ENCODE measurements around the gene CPEB3.
A peak's percentile ranks its signal among the peaks of the same experiment; 100 is the strongest.
"Not testable (repeated sequence)": the region's sequence is repeated elsewhere in the genome, so short reads cannot be mapped to it uniquely, and the experiment has no call there.

Gene CPEB3

DNA sequence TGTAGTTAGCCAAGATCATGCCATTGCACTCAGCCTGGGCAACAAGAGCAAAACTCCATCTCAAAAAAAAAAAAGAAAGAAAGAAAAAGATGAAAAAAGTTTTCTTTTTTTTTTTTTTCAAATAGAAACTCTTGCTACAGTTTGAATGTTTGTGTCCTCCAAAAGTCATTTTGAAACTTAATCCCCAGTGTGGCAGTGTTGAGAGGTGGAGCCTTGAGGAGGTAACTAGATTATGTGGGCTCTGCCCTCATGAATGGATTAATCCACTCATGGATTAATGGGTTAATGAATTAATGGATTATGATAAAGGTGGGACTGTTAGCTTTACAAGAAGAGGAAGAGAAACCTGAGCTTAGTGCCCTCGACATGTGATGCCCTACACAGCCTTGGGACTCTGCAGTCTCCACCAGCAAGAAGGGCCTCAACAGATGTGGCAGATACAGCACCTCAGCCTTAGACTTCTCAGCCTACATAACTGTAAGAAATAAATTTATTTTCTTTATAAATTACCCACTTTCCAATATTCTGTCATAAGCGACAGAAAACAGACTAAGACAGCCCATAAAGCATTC lies 25.1 kb downstream of the CPEB3 start:
- no peak for DNase-seq

- DNase-seq: no peak
Observed at GRCh38 chr10:92264249-92264648, 26.6 kb downstream of the CPEB3 start.

DNA sequence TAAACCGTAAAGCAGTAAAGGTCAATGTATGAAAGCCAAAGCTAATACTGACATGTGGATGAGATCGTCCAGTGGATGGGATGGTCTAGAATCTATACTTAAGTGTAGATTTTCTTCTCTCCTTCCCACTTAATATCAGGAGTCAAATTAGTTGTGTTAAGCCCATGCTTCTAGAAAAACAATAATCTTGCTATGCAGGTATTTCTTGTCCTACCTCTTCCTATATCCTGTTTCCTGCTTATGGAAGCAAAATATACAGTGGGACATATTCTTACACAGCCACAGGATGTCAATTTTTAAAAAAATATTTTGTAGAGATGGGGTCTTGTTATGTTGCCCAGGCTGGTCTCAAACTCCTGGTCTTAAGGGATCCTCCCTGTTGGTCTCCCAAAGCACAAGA lies 27.5 kb downstream of the CPEB3 start:
- DNase-seq: no peak

DNA sequence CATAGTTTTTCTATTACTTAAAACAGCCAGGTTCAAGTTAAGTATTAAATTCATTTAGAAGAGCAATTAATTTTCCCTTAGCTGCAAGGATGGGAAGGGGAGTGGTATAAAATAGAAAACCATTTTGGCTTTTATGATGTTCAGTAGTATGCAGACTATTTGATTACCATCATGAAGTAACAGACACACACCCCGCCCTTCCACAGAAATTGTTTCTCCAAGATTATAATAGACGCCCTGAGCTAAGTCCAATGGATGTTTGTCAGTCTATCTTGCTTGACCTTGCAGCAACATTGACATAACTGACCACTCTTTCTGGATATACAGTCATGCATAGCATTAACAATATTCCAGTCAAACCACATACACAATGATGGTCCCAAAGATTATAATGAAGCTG lies 42.3 kb downstream of the CPEB3 start:
- DNase-seq: peak; percentile 29

DNA sequence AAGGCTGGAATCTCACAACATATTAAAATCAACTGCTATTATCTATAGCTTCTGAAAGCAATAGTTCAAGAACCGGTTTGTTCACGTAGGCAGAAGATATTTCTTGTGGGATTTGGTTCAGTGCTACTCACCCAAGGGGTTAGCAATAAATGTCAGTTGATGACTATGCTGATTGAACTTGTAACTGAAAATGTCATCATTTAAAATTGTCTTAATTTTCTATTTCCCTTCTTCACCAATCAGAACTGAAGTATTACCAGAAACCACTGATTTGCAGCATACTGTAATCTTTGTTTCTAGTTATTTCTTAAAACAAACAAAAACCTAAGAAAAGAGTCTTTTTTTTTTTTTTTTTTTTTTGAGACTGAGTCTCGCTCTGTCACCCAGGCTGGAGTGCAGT lies 46.1 kb downstream of the CPEB3 start:
- DNase-seq: no peak

GRCh38 chr10:92242910-92243671 lies 47.8 kb downstream of the CPEB3 start:
- peak; percentile 63 for DNase-seq

DNA sequence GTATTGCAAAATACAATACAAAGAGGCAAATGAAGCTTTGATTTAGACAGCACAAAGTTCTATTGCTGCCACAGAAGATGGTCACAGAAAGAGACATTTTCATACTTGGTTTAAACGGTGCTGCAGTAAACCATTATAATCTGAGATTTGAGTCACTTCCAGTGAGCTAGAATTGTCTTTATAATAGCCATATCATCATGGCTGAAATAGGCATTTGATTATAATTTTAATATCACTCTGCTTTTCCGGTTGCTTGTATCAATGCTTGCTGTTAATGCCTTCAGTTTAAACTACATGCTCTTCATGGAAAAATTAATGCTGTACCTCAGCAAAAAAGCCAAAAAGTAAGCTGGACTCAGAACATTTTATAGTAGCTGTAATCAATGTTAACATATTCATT lies 48.5 kb downstream of the CPEB3 start:
- DNase-seq: no peak

- no peak for DNase-seq
Observed at GRCh38 chr10:92241501-92241900, 49.4 kb downstream of the CPEB3 start.

- DNase-seq: no peak
Observed at GRCh38 chr10:92241158-92241500, 49.7 kb downstream of the CPEB3 start.

DNA sequence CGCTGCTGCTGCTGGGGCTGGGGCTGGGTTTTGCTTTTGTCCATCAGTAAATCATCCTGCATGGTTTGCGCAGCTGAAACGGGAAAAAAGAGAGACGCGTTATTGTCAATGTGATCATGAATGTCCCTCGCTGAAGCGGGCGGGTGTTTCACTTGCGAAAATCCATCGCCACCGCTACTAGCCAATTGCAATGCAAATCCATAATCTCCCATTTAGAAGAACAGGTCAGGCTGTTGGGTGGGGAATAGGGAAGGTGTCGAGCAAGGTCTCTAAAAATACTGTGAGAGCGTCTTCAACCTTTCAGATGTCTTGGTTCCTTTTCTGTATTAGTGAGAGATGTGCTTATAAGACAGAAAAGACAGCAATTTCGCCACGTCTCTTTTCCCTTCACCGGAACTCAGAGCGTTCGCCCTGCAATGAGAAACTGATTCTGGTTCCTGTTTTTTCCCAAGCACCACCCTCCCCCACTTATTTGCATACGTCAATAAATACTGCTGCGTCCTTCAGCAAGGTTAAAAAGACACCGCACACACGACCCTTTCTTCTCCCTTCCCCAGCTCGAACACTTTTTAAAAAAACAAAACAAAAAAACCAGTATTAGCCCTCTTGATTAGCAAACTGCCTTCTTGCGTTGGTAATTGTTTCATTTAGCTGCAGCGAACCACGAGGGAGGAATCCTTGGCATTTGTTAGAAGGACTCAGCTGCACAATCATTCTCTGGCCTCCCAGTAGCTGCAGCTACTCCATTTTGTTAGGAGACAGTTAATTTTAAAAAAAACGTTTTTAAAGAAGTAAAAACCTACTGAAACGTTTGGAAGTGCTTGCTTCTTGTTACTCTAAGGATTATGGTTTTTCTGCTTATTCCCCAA lies 50.4 kb downstream of the CPEB3 start:
- DNase-seq: peak; percentile 64

DNA sequence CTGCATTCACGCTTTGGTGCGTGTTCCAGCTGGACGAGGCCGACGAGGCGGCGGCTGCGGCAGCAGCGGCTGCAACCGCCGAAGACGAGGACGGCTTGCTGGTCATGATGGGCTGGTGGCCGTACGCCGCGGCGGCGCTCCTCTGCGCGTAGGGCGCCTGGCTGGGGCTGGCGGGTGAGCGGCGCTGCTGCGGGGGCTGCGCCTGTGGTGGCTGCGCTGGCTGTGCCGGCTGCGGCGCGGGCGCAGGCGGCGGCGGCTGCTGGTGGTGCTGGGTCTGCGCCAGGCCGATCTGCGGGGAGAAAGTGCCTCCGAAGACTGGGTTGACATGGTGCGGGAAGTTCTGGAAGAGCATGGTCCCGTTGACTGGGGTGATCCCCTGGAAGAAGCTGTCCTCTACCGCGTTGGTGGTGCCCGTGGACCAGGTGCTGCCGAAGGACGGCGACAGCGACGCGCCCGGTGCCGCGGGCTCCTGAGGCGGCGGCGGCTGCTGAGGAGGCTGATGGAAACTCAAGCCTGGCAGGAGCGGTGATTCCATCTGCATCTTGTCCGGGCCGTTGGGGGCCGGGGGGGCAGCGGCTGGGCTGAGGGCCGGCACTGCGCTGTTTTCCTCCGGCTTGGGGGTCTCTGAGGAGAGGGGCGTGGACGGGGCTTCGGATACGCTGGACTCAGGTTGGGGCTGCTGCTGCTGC lies 51.1 kb downstream of the CPEB3 start:
- no peak for DNase-seq

DNA sequence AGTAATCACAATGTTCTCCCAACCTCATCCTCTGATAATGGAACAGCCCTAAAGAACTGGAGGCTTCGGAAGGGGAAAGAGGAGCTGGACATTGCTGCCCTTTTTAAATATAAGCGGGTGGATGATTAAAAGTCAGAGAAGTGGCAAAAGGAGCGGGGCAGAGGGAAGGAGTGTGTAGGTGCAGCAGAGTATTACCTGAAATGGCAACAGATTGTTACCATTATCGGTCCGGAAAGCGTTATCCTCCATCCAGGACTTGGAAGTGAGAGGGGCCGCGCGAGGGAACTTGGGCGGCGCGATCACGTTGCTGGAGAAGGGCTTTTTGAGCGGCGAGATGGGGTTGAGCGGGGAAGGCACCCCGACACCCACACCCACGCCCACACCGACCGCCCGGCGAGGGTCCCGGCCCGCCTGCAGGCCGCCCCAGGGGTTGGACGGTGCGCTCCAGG lies 51.7 kb downstream of the CPEB3 start:
- no peak for DNase-seq

GRCh38 chr10:92238586-92239098 lies 52.2 kb downstream of the CPEB3 start:
- DNase-seq: no peak

DNA sequence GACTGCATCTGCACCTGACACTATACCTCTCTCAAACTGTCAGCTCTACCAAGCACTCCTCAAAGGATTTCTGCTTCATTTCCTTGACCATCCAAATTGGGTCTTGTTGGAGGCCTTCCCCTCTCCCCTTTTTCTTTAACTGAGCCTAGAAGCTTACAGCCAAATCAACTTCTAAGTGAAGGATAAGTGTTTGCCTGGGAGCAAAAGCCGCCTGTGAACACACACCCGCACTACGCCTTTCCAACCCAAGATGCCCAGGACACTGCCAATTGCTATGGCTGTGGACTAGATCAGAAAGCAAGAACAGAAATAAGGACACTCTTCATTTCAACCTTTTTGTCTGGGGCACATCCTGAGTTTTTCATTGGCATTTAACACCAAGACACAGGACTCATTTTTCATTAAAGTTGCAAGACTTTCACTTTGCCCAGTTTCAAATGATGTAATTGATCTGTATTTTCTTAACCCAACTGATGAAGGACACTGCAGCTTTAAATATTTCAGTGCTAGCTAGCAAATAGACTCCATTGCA lies 52.8 kb downstream of the CPEB3 start:
- DNase-seq: no peak

DNA sequence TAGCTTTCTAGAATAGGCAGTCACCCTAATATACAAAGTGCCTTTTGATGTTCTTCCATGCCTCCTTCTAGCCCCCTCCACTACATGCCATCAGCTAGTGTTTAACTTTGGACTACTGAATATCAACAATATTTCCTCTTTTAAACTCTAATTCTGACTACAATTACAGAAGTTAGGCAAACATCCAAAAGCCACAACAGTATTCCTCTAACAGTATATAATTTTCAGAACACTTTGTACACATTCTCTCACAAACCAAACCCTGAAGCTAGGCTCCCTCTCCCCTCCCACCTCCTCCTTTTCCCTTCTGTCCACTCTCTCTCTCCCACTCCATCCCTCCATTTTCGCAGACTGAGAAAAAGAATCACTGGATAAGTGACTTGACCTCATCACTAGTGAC lies 59.7 kb downstream of the CPEB3 start:
- no peak for DNase-seq

GRCh38 chr10:92222603-92223262 lies 68.1 kb downstream of the CPEB3 start:
- no peak for DNase-seq

DNA sequence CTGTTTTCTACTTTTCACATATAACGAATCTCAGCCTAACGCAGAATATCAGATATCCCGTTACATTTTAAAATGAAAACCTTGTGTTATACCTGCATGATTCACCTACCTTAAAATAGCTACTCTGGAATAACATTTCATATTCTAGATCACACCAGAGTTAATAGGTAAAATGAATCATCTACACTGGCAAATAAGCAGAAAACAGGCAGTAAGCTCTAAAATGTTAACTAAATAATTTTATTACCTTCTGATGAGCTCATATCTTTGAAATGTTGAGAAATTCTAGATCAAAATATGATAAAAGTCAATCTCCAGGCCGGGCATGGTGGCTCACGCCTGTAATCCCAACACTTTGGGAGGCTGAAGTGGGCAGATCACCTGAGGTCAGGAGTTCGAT lies 71.3 kb downstream of the CPEB3 start:
- no peak for DNase-seq

GRCh38 chr10:92218569-92218968 lies 72.3 kb downstream of the CPEB3 start:
- no peak for DNase-seq

GRCh38 chr10:92216608-92217007 lies 74.3 kb downstream of the CPEB3 start:
- DNase-seq: not testable (repeated sequence)

GRCh38 chr10:92215222-92215621 lies 75.7 kb downstream of the CPEB3 start:
- not testable (repeated sequence) for DNase-seq

DNA sequence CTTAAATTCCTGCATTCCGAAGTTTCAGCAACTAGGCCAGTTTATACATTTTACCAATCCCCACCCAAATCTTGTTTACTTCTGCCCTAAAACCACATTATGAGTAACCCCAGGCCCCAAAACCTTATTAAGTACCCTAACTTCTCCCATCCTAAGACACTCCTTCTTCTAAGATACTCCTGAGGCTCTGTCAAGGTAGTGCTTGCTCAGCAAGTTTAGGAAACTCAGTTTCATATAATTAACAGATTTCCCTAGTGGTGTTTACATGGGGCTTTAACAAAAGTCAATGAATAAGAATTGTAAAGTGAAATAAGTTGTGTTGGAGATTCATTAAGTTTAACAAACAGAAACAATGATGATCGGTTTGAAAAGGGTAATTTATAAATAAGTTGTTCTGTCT lies 77.8 kb downstream of the CPEB3 start:
- no peak for DNase-seq

DNA sequence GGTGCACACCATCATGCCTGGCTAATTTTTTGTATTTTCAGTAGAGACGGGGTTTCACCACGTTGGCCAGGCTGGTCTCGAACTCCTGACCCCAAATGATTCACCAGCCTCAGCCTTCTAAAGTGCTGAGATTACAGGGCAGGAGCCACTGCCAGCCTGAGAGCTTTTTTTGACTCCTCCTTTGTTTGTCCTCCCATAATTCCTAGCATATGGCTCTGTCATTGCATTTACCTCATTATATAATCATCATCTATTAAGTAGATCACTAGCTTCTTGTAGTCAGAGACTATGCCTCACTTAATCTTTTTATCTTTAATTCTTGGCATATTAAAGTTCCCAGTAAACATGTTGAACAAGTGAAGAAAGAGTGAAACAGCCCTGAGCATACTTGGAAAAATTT lies 82.1 kb downstream of the CPEB3 start:
- DNase-seq: no peak

Data from hematopoietic multipotent progenitor cell treated with erythropoietin and hydrocortisone succinate and interleukin-3 and kit ligand, for 8 days (in vitro differentiated cells).